ENCODE measurements around the gene AZGP1. TPM values are rescaled to one million over a fixed set of nuclear protein-coding genes. Genes with fewer than 3 reads are reported as not detected.

Gene AZGP1
- total and polyA plus RNA-seq, 2 of the 13 experiments (the other 11 are each of a cell fraction or from before 2014, with no cell fraction given): 93.8 to 229 TPM

DNA sequence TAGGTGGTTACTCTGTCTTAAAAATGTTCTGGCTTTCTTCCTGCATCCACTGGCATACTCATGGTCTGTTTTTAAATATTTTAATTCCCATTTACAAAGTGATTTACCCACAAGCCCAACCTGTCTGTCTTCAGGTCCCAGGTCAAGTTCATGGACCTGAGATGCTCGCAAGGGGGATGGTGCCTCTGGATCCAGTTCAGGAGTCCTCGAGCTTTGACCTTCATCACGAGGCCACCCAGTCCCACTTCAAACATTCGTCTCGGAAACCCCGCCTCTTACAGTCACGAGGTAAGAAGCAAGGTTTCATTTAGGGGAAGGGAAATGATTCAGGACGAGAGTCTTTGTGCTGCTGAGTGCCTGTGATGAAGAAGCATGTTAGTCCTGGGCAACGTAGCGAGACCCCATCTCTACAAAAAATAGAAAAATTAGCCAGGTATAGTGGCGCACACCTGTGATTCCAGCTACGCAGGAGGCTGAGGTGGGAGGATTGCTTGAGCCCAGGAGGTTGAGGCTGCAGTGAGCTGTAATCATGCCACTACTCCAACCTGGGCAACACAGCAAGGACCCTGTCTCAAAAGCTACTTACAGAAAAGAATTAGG lies 48.3 kb upstream of the AZGP1 start (continued):
- TF ChIP-seq, protein P1, sequence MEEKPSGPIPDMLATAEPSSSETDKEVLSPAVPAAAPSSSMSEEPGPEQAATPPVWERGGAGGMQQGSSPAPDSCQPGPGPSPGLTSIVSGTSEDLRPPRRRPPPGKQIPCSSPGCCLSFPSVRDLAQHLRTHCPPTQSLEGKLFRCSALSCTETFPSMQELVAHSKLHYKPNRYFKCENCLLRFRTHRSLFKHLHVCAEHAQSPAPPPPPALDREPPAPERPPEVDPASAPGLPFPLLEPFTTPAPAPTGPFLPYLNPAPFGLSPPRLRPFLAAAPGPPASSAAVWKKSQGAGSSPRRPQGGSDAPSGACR (CRISPR knock-in tag; IDR thresholded peaks at IDR 0.05): peak; percentile 59; the same call in 1 of the 2 replicates
- TF ChIP-seq ZNF101 (CRISPR knock-in tag; IDR thresholded peaks at IDR 0.05; ENCODE audit: borderline replicate concordance, low read depth) (no peak), FOSL1 (CRISPR knock-in tag; IDR thresholded peaks at IDR 0.05; ENCODE audit: borderline replicate concordance) (no peak), SMYD3 (CRISPR knock-in tag; IDR thresholded peaks at IDR 0.05) (0 out of 2 replicates have a peak, but pooled peaks have one; percentile 27), ELF3 (CRISPR knock-in tag; IDR thresholded peaks at IDR 0.05) (peak; percentile 41), MEF2D (CRISPR knock-in tag; IDR thresholded peaks at IDR 0.05) (peak; percentile 69; the same call in 1 of the 2 replicates), ZNF564 (CRISPR knock-in tag; IDR thresholded peaks at IDR 0.05) (no peak), ZNF180 (CRISPR knock-in tag; IDR thresholded peaks at IDR 0.05; ENCODE audit: borderline replicate concordance, low read depth) (no peak), JUNB (CRISPR knock-in tag; IDR thresholded peaks at IDR 0.05; ENCODE audit: borderline replicate concordance) (no peak), FUBP1 (CRISPR knock-in tag; IDR thresholded peaks at IDR 0.05; ENCODE audit: borderline replicate concordance) (no peak), ATF6 (CRISPR knock-in tag; conservative IDR thresholded peaks at IDR 0.05) (no peak), LBX2 (CRISPR knock-in tag; IDR thresholded peaks at IDR 0.05; ENCODE audit: borderline replicate concordance) (no peak), GTF2F1 (IDR thresholded peaks at IDR 0.05; ENCODE audit: low read length) (no peak), ZNF776 (CRISPR knock-in tag; IDR thresholded peaks at IDR 0.05) (no peak), ZSCAN20 (CRISPR knock-in tag; IDR thresholded peaks at IDR 0.05; ENCODE audit: borderline replicate concordance) (no peak), NCOA2 (CRISPR knock-in tag; IDR thresholded peaks at IDR 0.05) (peak; percentile 83; the same call in 1 of the 2 replicates), ZBTB20 (CRISPR knock-in tag; IDR thresholded peaks at IDR 0.05; ENCODE audit: borderline replicate concordance, low read depth) (no peak; the same call in 1 of the 2 replicates), SUZ12 (IDR thresholded peaks at IDR 0.05; ENCODE audit: low read depth, low read length) (no peak), TOPORS (CRISPR knock-in tag; IDR thresholded peaks at IDR 0.05) (no peak)
- TF ChIP-seq, protein P2, sequence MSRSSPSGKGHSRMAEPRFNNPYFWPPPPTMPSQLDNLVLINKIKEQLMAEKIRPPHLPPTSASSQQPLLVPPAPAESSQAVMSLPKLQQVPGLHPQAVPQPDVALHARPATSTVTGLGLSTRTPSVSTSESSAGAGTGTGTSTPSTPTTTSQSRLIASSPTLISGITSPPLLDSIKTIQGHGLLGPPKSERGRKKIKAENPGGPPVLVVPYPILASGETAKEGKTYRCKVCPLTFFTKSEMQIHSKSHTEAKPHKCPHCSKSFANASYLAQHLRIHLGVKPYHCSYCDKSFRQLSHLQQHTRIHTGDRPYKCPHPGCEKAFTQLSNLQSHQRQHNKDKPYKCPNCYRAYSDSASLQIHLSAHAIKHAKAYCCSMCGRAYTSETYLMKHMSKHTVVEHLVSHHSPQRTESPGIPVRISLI (CRISPR knock-in tag; IDR thresholded peaks at IDR 0.05; ENCODE audit: borderline replicate concordance): no peak
- TF ChIP-seq, protein P3, sequence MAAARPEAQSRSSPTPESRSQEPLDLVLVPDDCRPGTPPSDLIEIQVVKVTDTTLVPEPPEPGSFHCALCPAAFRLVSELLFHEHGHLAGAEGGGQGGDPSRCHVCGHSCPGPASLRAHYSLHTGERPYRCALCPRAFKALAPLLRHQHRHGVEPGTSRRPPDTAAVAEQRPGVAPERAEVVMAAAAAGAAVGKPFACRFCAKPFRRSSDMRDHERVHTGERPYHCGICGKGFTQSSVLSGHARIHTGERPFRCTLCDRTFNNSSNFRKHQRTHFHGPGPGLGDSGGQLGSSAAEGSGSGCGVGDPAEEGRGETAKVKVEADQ (CRISPR knock-in tag; IDR thresholded peaks at IDR 0.05; ENCODE audit: borderline replicate concordance): no peak

Measured in HepG2 (cell line).